Lung (tissue), 12 donors: ENCODE data around the gene CTPS2. TPM values are rescaled to one million over a fixed set of nuclear protein-coding genes. Genes with fewer than 3 reads are reported as not detected.
"Not testable (repeated sequence)": the region's sequence is repeated elsewhere in the genome, so short reads cannot be mapped to it uniquely, and the experiment has no call there.

Source experiments
- ATAC-seq: fragments of 200-7000 bp; cut with Tn5 transposase; one replicate; pipeline ENCODE4 v1.9.1; 2020; ENCODE audit warnings: moderate number of reproducible peaks; ENCODE audit not compliant: insufficient read depth, low FRiP score
- DNase-seq, 3 donors: peaks; one replicate each; pipeline ENCODE4 v3.0.0-alpha.2; 2013 to 2017
- H3K27ac ChIP-seq, 2 donors: one replicate each; pipeline ENCODE4 v1.5.1; 2013; ENCODE audit warnings: mild to moderate bottlenecking in 2 of 2, moderate library complexity in 2 of 2, control low read depth in 1 of 2, inconsistent platforms in 1 of 2, low read depth in 1 of 2, low read length in 1 of 2
- H3K27me3 ChIP-seq, 3 donors: one replicate each; pipeline ENCODE4 v1.5.1; 2013; ENCODE audit warnings: low read length in 2 of 3; ENCODE audit not compliant: control insufficient read depth in 3 of 3, insufficient read depth in 3 of 3
- H3K36me3 ChIP-seq, 4 donors: one replicate each; pipeline ENCODE4 v1.5.1; 2013; ENCODE audit warnings: low read length in 4 of 4, mild to moderate bottlenecking in 1 of 4, moderate library complexity in 1 of 4; ENCODE audit not compliant: control insufficient read depth in 4 of 4, insufficient read depth in 4 of 4
- H3K4me1 ChIP-seq, 5 donors: one replicate each; pipeline ENCODE4 v1.5.1; 2013; ENCODE audit warnings: low read length in 5 of 5, mild to moderate bottlenecking in 2 of 5, moderate library complexity in 1 of 5; ENCODE audit not compliant: control insufficient read depth in 5 of 5, insufficient read depth in 5 of 5
- H3K4me3 ChIP-seq: one replicate; pipeline ENCODE4 v1.5.1; 2013; ENCODE audit warnings: mild to moderate bottlenecking, control low read depth, moderate library complexity
- H3K9ac ChIP-seq, 2 donors: one replicate each; pipeline ENCODE4 v1.5.1; 2013; ENCODE audit warnings: low read length in 2 of 2, control low read depth in 1 of 2; ENCODE audit not compliant: insufficient read depth in 1 of 2
- H3K9me3 ChIP-seq, 4 donors: one replicate each; pipeline ENCODE4 v1.5.1; 2013; ENCODE audit warnings: low read length in 3 of 4, mild to moderate bottlenecking in 1 of 4, moderate library complexity in 1 of 4; ENCODE audit not compliant: control insufficient read depth in 4 of 4, insufficient read depth in 3 of 4
- CTCF ChIP-seq: IDR thresholded peaks from 2 replicates; pipeline ENCODE4 v1.5.1; 2012; ENCODE audit warnings: mild to moderate bottlenecking; ENCODE audit errors: control extremely low read depth, extremely low read depth
- WGBS, 2 donors: extraction: QIAGEN DNeasy Blood & Tissue Kit; methylation state at CpG; one replicate each; pipeline ENCODE4 v1.1.7; 2013; 5-methylcytosine and 5-hydroxymethylcytosine counted together
- polyA plus RNA-seq, 2 donors: library from polyadenylated mRNA; stranded (reverse); fragments of 200-250 nt; gene quantifications; one replicate each; pipeline ENCODE4 v1.2.1, GENCODE V29; 2013
- total RNA-seq, 2 donors: library from RNA; depleted of rRNA in 1 of 2; stranded (reverse); fragments of >200 nt in 1 of 2; gene quantifications; one replicate each; pipeline ENCODE4 v1.2.1, GENCODE V29; 2014 to 2021
- donor health status: control.
- donor health status: control.
- donor health status: Bipolar disorder and iron deficiency.
- donor health status: healthy.
- donor health status: DM: yes; HTN: yes; CAD: no.

The CTPS2 gene
- total and polyA plus RNA-seq, 4 donors: 4.2 to 36.8 (median 9.9) TPM

GRCh38 chrX:16606142-16606720 lies 106.2 kb downstream of the CTPS2 start:
- H3K4me1 ChIP-seq: peaks cover 0 to 2% (median 0%) of the 10 kb centered on the region in 5 donors
- peaks cover 0 to 22% (median 19%) of the 10 kb centered on the region in 3 donors for H3K27me3 ChIP-seq
- peak overlapping the region in 1 of 2 donors; percentile 70 for H3K27ac ChIP-seq
- ATAC-seq (no peak), DNase-seq (no peak)
- WGBS, 2 donors: 75 to 85% methylated on average over 4 of the region's 4 CpGs
- no peak overlapping the region for H3K9ac ChIP-seq
- no peak overlapping the region for H3K4me3 ChIP-seq
- peaks cover 0 to 2% (median 0%) of the 10 kb centered on the region in 4 donors for H3K36me3 ChIP-seq
- peaks cover 0 to 1% (median 0%) of the 10 kb centered on the region in 4 donors for H3K9me3 ChIP-seq
- TF ChIP-seq CTCF: no peak

GRCh38 chrX:16604337-16604736 lies 108.1 kb downstream of the CTPS2 start:
- WGBS, 2 donors: 94 to 100% methylated on average over 2 of the region's 2 CpGs
- ATAC-seq: no peak

GRCh38 chrX:16603822-16604221 lies 108.6 kb downstream of the CTPS2 start:
- no peak for TF ChIP-seq CTCF
- Histone ChIP-seq H3K4me1 (peaks cover 0 to 2% (median 0%) of the 10 kb centered on the region in 5 donors), H3K9me3 (no peaks in the 10 kb centered on the region), H3K4me3 (no peak overlapping the region), H3K27me3 (peaks cover 0 to 21% (median 16%) of the 10 kb centered on the region in 3 donors), H3K36me3 (no peaks in the 10 kb centered on the region), H3K27ac (peak overlapping the region in 1 of 2 donors; percentile 49), H3K9ac (no peak overlapping the region)
- DNase-seq (no peak), ATAC-seq (no peak)
- 70 to 72% methylated on average over 4 of the region's 4 CpGs for WGBS, 2 donors

More at GRCh38 chrX:16604337-16604736, 108.1 kb downstream of the CTPS2 start:
- H3K27ac ChIP-seq: peak overlapping the region in 1 of 2 donors; percentile 49
- H3K36me3 ChIP-seq: no peaks in the 10 kb centered on the region
- H3K27me3 ChIP-seq: peaks cover 0 to 21% (median 16%) of the 10 kb centered on the region in 3 donors
- H3K9ac ChIP-seq: no peak overlapping the region
- TF ChIP-seq CTCF: no peak
- peaks cover 0 to 2% (median 0%) of the 10 kb centered on the region in 5 donors for H3K4me1 ChIP-seq
- H3K9me3 ChIP-seq: no peaks in the 10 kb centered on the region
- DNase-seq: no peak
- no peak overlapping the region for H3K4me3 ChIP-seq

GRCh38 chrX:16603235-16603634 lies 109.2 kb downstream of the CTPS2 start:
- ATAC-seq, H3K9ac ChIP-seq, DNase-seq, H3K4me1 ChIP-seq, H3K4me3 ChIP-seq, H3K9me3 ChIP-seq, H3K36me3 ChIP-seq: not testable (repeated sequence)
- Histone ChIP-seq H3K27me3 (peaks cover 0 to 21% (median 16%) of the 10 kb centered on the region in 3 donors), H3K27ac (peak overlapping the region in 1 of 2 donors; percentile 49)
- 92 to 97% methylated on average over 6 of the region's 6 CpGs for WGBS, 2 donors
